BJ (cell line): Measurements from ENCODE around the gene USP20. TPM values are rescaled to one million over a fixed set of nuclear protein-coding genes. Genes with fewer than 3 reads are reported as not detected.

ENCODE experiments used
- CTCF ChIA-PET: fragments of 350-600 bp; formaldehyde crosslinking; extraction: SDS; loops from one replicate; lab custom pipeline; 2021; ENCODE audit warnings: antibody characterized with exemption, inconsistent platforms; lab: Yijun Ruan, JAX
- POLR2A ChIA-PET: fragments of 300-600 bp; sonication (Branson Sonifier 250); formaldehyde crosslinking; extraction: SDS; loops from one replicate; lab custom pipeline; 2021; ENCODE audit warnings: antibody characterized with exemption; lab: Charles Lee
- DNase-seq: peaks from one replicate; pipeline ENCODE4 v3.0.0-alpha.2; 2011; ENCODE audit warnings: low read depth
- H3K27me3 ChIP-seq: 2 replicates; pipeline ENCODE4 v1.6.0; 2011; ENCODE audit warnings: low read length; ENCODE audit not compliant: control insufficient read depth, insufficient read depth
- H3K36me3 ChIP-seq: 2 replicates; pipeline ENCODE4 v1.5.1; 2011; ENCODE audit warnings: low read length; ENCODE audit not compliant: control insufficient read depth, insufficient read depth
- H3K4me3 ChIP-seq: 2 replicates; pipeline ENCODE4 v1.5.1; 2011; ENCODE audit warnings: low read depth, mild to moderate bottlenecking, control low read depth, low read length
- polyA plus RNA-seq: library from polyadenylated mRNA; depleted of rRNA; stranded (reverse); fragments of >200 nt; gene quantifications from 2 replicates; pipeline ENCODE4 v1.2.3, GENCODE V29; 2011
- TF ChIP-seq, protein P1 (sequence below): IDR thresholded peaks from 2 replicates; pipeline ENCODE4 v1.5.1; 2011; ENCODE audit warnings: low read depth, mild to moderate bottlenecking, control low read depth, inconsistent platforms, low read length, moderate library complexity; ENCODE audit not compliant: insufficient read depth

The USP20 gene
- polyA plus RNA-seq, 1 experiment, result 19.0 TPM

GRCh38 chr9:129875181-129875611, 39.9 kb downstream of the USP20 start:
- H3K27me3 ChIP-seq, result no peaks in the 10 kb centered on the region
- POLR2A ChIA-PET, result no interaction called here
- H3K36me3 ChIP-seq, result peaks cover 33% of the 10 kb centered on the region
- no peak for DNase-seq
- CTCF ChIA-PET, result interaction anchor here (0.6 to 1.0 kb wide), 2 partner anchors 74 to 81 kb away, joined by 3 to 4 read pairs; no protein-coding TSS in a partner anchor
- no peak overlapping the region for H3K4me3 ChIP-seq
- TF ChIP-seq, protein P1, sequence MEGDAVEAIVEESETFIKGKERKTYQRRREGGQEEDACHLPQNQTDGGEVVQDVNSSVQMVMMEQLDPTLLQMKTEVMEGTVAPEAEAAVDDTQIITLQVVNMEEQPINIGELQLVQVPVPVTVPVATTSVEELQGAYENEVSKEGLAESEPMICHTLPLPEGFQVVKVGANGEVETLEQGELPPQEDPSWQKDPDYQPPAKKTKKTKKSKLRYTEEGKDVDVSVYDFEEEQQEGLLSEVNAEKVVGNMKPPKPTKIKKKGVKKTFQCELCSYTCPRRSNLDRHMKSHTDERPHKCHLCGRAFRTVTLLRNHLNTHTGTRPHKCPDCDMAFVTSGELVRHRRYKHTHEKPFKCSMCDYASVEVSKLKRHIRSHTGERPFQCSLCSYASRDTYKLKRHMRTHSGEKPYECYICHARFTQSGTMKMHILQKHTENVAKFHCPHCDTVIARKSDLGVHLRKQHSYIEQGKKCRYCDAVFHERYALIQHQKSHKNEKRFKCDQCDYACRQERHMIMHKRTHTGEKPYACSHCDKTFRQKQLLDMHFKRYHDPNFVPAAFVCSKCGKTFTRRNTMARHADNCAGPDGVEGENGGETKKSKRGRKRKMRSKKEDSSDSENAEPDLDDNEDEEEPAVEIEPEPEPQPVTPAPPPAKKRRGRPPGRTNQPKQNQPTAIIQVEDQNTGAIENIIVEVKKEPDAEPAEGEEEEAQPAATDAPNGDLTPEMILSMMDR, result no peak

DNA sequence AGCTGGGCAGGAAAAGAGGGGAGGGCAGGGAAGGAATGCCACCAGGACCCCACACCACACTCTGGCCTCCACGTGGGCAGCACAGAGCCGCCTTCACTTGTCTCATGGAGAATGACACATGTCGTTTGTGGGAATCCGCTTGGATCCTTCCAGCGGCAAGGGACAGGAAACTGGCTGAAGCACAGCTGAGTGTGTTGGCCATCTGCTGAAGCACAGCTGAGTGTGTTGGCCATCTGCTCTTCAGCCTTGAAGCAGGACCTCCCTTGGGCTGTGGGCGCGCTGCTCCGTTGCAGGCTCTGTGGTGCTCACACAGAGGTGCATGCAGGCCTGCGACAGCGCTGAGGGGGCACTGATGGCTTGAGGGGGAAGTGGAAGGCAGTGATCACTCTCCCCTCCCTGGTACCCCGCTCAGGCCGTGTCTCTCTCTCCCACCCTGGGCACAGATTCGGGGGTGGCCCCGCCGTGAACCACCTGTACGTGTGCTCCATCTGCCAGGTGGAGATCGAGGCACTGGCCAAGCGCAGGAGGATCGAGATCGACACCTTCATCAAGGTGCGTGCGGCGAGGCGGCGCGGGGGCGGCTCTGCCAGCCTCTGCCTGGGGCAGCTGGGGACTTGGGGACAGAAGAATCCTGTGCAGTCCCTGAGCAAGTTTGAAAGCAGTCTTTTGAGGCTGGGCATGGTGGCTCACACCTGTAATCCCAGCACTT, 40.6 kb downstream of the USP20 start:
- Histone ChIP-seq H3K4me3 (no peak overlapping the region), H3K27me3 (no peaks in the 10 kb centered on the region), H3K36me3 (peaks cover 33% of the 10 kb centered on the region)
- POLR2A ChIA-PET, result no interaction called here
- CTCF ChIA-PET, result interaction anchor here (1.0 kb wide), 1 partner anchor 74 kb away, joined by 4 read pairs; no protein-coding TSS in a partner anchor
- no peak for DNase-seq
- TF ChIP-seq, protein P1, result no peak

DNA sequence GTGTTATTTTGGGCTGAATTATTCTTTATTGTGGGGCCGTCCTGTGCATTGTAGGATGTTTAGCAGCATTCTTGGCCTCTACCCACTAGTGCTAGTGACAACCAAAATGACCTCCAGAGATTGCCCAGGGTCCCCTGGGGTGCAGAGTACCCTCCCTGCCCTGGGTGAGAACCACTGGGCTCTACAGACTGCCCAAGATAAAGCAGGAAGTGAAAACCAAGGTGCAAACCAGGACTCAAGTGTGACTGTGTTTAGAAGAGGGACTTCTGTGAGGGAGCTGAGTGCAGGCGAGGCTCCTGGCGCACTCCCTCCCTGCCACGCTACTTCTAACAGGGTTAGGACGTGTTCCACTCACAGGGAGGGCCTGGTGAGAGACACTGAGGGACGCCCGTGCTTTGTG, 41.6 kb downstream of the USP20 start:
- CTCF ChIA-PET, result no interaction called here
- Histone ChIP-seq H3K27me3 (no peaks in the 10 kb centered on the region), H3K4me3 (no peak overlapping the region), H3K36me3 (peaks cover 35% of the 10 kb centered on the region)
- POLR2A ChIA-PET, result no interaction called here
- TF ChIP-seq, protein P1, result no peak
- DNase-seq, result no peak

- DNase-seq, result no peak
- H3K4me3 ChIP-seq, result no peak overlapping the region
- ChIA-PET CTCF (no interaction called here), POLR2A (no interaction called here)
- peaks cover 37% of the 10 kb centered on the region for H3K36me3 ChIP-seq
- no peaks in the 10 kb centered on the region for H3K27me3 ChIP-seq
- TF ChIP-seq, protein P1, result no peak
These were observed 43.0 kb downstream of the USP20 start for GRCh38 chr9:129878291-129878690.

GRCh38 chr9:129879103-129879699, 43.9 kb downstream of the USP20 start:
- ChIA-PET CTCF (interaction anchor here (0.7 kb wide), 1 partner anchor 9 kb away, joined by 3 read pairs; no protein-coding TSS in a partner anchor), POLR2A (no interaction called here)
- peaks cover 31% of the 10 kb centered on the region for H3K36me3 ChIP-seq
- H3K27me3 ChIP-seq, result no peaks in the 10 kb centered on the region
- TF ChIP-seq, protein P1, result no peak
- no peak for DNase-seq
- no peak overlapping the region for H3K4me3 ChIP-seq
